ENCODE results near the gene APLNR.

APLNR gene

GRCh38 chr11:57214494-57214893, 22.6 kb downstream of the APLNR start:
- DNase-seq, result no peak

- DNase-seq, result no peak
These were observed 23.0 kb downstream of the APLNR start for GRCh38 chr11:57214098-57214417.

- no peak for DNase-seq
These were observed 23.5 kb downstream of the APLNR start for GRCh38 chr11:57213342-57214097.

GRCh38 chr11:57210781-57211180, 26.3 kb downstream of the APLNR start:
- DNase-seq, result no peak

GRCh38 chr11:57207168-57207567, 29.9 kb downstream of the APLNR start:
- DNase-seq, result no peak

- DNase-seq, result no peak
These were observed 31.9 kb downstream of the APLNR start for GRCh38 chr11:57205041-57205641.

- no peak for DNase-seq
These were observed 33.1 kb downstream of the APLNR start for GRCh38 chr11:57203882-57204480.

GRCh38 chr11:57203359-57203758, 33.7 kb downstream of the APLNR start:
- no peak for DNase-seq

- no peak for DNase-seq
These were observed 34.8 kb downstream of the APLNR start for GRCh38 chr11:57202281-57202680.

GRCh38 chr11:57200917-57201316, 36.1 kb downstream of the APLNR start:
- DNase-seq, result no peak

- DNase-seq, result no peak
These were observed 37.7 kb downstream of the APLNR start for GRCh38 chr11:57199330-57199729.

- no peak for DNase-seq
These were observed 39.3 kb downstream of the APLNR start for GRCh38 chr11:57197762-57198161.

- no peak for DNase-seq
These were observed 40.5 kb downstream of the APLNR start for GRCh38 chr11:57196596-57196995.

GRCh38 chr11:57192316-57192715, 44.7 kb downstream of the APLNR start:
- DNase-seq, result no peak

- no peak for DNase-seq
These were observed 45.5 kb downstream of the APLNR start for GRCh38 chr11:57191311-57192219.

- DNase-seq, result no peak
These were observed 46.5 kb downstream of the APLNR start for GRCh38 chr11:57190548-57190947.
